Stomach (tissue), 4 donors: ENCODE data around the gene TJAP1.

Source experiments
- EP300 ChIP-seq: sonication (generic); formaldehyde crosslinking; IDR thresholded peaks from one replicate; pipeline ENCODE4 v1.6.1; 2017; ENCODE audit warnings: antibody characterized with exemption
- POLR2A ChIP-seq, 4 donors: fragments of 450-650 bp; IDR thresholded peaks; one replicate each; pipeline ENCODE4 v1.6.1; 2016; ENCODE audit warnings: antibody characterized with exemption in 4 of 4, control low read depth in 2 of 4, mild to moderate bottlenecking in 1 of 4, moderate library complexity in 1 of 4
- POLR2AphosphoS5 ChIP-seq, 3 donors: sonication (generic); formaldehyde crosslinking; IDR thresholded peaks; one replicate each; pipeline ENCODE4 v1.6.1; 2016; ENCODE audit warnings: antibody characterized with exemption in 3 of 3
- TF ChIP-seq, protein P1 (sequence below), 7 experiments: fragments of 450-650 bp in 4 of 7; fragments of 200-600 bp in 3 of 7; sonication (generic) in 3 of 7; IDR thresholded peaks; one replicate each; pipeline ENCODE4 v1.5.1; 2016 to 2019; ENCODE audit warnings: antibody characterized with exemption in 7 of 7, control low read depth in 2 of 7, mild to moderate bottlenecking in 1 of 7

DNA sequence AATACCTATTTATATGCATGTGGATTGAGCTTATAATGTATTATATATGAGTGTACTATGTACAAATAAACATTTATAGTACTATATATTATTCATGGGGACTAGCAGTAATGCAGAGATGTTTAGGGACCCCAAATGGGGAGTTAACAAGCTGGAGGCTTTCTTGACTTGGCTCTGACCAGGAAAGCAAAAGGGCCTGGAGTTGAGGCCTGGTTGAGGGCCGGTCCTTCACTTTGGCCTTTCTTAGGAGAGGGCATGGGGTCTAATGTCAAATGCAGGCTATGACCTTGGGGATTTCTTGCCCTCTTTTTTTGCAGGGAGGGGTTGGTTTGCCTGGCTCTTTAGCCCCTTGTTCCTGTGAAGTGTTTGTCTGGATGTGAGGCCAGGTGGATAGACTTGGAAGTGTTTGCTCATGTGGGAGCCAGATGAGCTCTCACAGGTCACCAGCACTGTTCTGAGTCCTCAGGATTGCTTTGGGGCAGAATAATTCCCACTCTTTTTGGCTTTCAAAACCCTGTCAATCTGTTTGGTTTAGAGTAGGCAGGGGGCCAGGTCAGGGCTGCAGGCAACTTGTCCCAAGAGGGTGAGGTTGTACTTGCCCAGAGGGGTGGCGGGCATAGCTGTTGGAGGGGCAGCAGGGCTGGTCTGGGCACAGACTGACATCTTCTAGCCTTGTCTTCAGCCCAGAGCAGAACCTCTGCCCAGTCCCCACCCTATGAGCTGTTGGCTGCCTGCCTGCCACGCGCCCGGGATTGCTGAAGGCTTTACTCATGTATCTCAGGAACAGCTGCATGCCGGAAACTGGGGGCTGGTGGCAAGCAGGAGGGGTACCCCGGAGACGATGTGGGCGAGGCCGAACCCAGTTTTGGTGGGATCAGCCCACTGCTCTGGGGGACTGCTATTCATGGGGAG lies 14.6 kb downstream of the TJAP1 start:
- TF ChIP-seq, protein P1, sequence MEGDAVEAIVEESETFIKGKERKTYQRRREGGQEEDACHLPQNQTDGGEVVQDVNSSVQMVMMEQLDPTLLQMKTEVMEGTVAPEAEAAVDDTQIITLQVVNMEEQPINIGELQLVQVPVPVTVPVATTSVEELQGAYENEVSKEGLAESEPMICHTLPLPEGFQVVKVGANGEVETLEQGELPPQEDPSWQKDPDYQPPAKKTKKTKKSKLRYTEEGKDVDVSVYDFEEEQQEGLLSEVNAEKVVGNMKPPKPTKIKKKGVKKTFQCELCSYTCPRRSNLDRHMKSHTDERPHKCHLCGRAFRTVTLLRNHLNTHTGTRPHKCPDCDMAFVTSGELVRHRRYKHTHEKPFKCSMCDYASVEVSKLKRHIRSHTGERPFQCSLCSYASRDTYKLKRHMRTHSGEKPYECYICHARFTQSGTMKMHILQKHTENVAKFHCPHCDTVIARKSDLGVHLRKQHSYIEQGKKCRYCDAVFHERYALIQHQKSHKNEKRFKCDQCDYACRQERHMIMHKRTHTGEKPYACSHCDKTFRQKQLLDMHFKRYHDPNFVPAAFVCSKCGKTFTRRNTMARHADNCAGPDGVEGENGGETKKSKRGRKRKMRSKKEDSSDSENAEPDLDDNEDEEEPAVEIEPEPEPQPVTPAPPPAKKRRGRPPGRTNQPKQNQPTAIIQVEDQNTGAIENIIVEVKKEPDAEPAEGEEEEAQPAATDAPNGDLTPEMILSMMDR (IDR thresholded peaks at IDR 0.05), result no peak
- TF ChIP-seq POLR2A (IDR thresholded peaks at IDR 0.05), result no peak
- TF ChIP-seq POLR2AphosphoS5 (IDR thresholded peaks at IDR 0.05), result peak in 1 of 3 donors; percentile 49
- TF ChIP-seq EP300, result no peak
